Hepatocyte (in vitro differentiated cells): Measurements from ENCODE around the gene CARM1.

Experiments
- CTCF ChIP-seq: fragments of 200-600 bp; sonication (generic); IDR thresholded peaks from 2 replicates; pipeline ENCODE4 v1.5.1; 2016; ENCODE audit warnings: antibody characterized with exemption, mild to moderate bottlenecking; ENCODE audit not compliant: poor library complexity
- EZH2phosphoT487 ChIP-seq: fragments of 200-600 bp; sonication (generic); IDR thresholded peaks from one replicate; pipeline ENCODE4 v1.6.1; 2018; ENCODE audit warnings: antibody characterized with exemption, mild to moderate bottlenecking, low read depth, moderate library complexity; ENCODE audit not compliant: unreplicated experiment, severe bottlenecking

- TF ChIP-seq EZH2phosphoT487 (no peak), CTCF (no peak)
Observed at GRCh38 chr19:10935371-10936059, 64.2 kb downstream of the CARM1 start.
